Stimulated activated CD4-positive, alpha-beta T cell treated with anti-CD3 and anti-CD28 coated beads, Interleukin-4, amount 100 ng/mL, for 24 hours (primary cell): ENCODE data around the gene IRGC.
"Not testable (repeated sequence)": the region's sequence is repeated elsewhere in the genome, so short reads cannot be mapped to it uniquely, and the experiment has no call there.

Source experiments
- DNase-seq: peaks from one replicate; pipeline ENCODE4 v3.0.0-alpha.2; 2020

IRGC gene

GRCh38 chr19:43759515-43759914 is 43.6 kb downstream of the IRGC start:
- no peak for DNase-seq

DNA sequence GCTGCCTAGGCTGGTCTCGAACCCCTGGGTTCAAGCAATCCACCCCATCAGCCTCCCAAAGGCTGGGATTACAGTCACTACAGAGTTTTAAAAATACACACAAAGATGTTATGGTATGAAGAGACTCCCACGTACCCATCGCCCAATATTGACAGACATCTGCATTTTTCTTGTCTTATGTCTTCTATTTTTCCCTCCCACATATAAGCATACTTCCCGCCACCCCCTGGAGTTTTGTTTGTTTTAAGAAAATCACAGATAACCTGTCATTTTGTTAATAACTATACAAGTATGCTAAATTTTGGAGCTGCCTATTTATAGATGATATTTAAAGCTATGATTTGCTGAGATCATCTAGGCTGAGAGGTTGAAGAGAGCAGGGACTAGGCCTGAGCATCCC is 45.1 kb downstream of the IRGC start:
- no peak for DNase-seq

DNA sequence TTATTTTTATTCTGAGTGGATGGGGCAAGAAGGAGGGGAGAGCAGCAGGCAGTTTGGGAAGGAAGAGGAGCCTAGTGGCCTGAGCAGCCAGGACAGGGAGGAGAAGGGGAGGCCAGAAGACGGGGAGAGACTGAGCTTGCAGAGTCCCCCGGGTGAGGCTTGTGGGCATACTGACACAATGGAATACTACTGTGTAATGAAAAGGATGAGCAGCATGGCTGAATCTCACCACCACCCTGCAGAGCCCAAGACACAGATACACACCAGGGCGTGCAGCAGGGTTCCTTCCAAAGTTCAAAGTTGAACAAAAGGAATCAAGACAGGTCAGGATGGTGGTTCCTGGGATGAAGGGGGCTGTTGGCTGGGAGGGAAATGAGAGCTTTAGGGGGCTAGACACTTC is 46.9 kb downstream of the IRGC start:
- no peak for DNase-seq

DNA sequence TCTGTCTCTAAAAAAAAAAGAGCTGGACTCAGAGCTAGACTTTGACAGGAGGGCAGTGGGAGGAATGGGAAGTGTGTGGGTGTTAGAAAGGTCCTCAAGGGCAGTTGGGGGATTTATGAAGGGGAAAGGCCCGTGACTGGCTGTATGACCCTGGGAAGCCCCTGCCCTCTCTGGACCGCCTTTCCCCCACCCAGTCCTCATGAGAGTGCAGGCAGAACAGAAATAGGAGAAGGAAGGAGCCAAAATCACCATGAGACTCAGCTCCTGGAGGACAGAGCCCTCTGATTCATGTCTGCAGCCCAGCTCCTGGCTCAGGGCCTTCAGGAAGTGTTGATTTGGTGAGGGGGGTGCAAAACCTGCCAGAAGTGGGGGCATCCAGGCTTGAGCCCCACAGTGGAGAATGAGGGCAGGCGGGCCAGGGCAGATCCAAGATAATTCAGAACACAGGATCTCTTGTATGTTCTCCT is 47.6 kb downstream of the IRGC start:
- DNase-seq = no peak

DNA sequence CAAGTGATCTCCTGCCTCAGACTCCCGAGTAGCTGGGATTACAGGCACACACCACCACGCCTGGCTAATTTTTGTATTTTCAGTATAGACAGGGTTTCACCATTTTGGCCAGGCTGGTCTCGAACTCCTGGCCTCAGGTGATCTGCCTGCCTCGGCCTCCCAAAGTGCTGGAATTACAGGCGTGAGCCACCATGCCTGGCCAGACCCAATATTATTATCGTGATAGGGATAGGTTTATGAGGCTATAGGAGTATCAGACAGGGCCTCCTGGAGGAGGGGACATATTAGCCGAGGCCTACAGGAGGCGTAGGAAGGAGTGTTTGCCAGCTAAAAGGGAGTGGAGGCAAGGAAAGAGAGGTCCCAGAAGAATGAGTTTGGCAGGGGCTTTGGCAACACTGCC is 48.8 kb downstream of the IRGC start:
- DNase-seq = not testable (repeated sequence)

GRCh38 chr19:43765109-43765876 is 49.4 kb downstream of the IRGC start:
- DNase-seq = peak; percentile 88

- no peak for DNase-seq
Measured at GRCh38 chr19:43766755-43767043, 50.8 kb downstream of the IRGC start.

- no peak for DNase-seq
Measured at GRCh38 chr19:43767316-43767715, 51.4 kb downstream of the IRGC start.

GRCh38 chr19:43767818-43768217 is 51.9 kb downstream of the IRGC start:
- DNase-seq = no peak

DNA sequence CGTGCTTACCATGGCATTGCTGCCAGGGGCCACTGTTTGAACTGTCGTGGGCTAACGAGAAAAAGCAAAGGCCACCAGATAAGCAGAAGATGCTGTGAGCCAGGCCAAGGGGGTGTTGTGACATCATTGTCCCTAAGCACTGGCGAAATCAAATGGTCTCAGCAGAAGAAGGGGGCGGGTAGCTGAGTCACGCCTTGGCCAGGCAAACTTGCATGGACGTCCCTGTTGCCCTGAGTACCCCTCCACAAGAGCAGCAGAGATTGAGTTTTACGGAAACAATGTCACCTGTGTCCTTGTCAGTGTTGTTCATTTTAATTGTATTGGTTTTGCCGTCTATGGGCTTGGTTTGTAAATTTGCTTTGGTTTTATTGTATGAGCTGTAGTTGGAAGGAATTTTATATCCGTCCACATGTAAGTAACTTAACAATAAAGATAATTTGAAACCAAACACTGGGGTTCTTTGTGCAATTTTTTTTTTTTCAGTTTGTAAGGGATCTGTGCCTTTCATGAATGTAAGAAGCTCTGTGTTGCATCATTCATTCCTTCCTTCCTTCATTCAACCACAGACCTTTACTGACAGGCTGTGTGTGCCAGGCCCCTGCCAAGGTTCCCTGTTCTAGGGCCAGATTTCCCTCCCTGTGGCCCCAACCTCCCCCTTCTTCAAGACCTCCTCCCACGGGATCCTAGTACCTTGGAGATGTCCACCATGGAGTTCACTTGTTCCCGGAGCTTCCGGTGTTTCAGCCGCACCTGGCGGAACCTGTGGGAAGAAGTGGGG is 52.6 kb downstream of the IRGC start:
- DNase-seq = no peak

DNA sequence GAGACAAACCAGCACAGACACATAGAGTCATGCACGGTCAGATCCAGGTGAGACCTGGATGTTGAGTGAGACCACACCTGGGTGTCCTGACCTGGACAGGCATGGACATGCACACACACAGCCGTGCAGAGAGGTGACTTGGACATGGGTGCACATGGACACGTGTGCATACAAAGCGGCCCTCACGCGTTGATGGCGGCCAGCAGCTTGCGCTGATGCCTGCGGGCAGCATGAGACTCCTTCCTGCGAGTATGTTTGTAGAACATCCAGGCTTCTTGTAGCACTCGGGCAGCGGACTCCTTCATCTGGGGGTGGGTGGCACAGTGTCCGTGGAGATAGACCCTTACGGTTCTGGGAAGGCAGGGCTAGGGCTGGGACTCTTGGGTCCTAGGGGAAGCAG is 53.4 kb downstream of the IRGC start:
- no peak for DNase-seq
